Fibroblast of lung (primary cell): Measurements from ENCODE around the gene ACSM3. TPM values are rescaled to one million over a fixed set of nuclear protein-coding genes. Genes with fewer than 3 reads are reported as not detected.

Source experiments
- DNase-seq, 2 donors: peaks; one replicate each; pipeline versions ENCODE4 v3.0.0 to v3.0.0-alpha.2; 2010; ENCODE audit warnings: low read depth in 2 of 2
- H2AFZ ChIP-seq: 2 replicates; pipeline ENCODE4 v1.5.1; 2012; ENCODE audit warnings: low read length, control low read depth, inconsistent platforms
- H3K27ac ChIP-seq: 2 replicates; pipeline ENCODE4 v1.5.1; 2011; ENCODE audit warnings: low read length, control low read depth; ENCODE audit not compliant: insufficient read depth
- H3K27me3 ChIP-seq: 2 replicates; pipeline ENCODE4 v1.5.1; 2011; ENCODE audit warnings: mild to moderate bottlenecking, low read length; ENCODE audit not compliant: control insufficient read depth, insufficient read depth
- H3K36me3 ChIP-seq: 2 replicates; pipeline ENCODE4 v1.5.1; 2011; ENCODE audit warnings: low read length; ENCODE audit not compliant: control insufficient read depth, insufficient read depth
- H3K4me1 ChIP-seq: 2 replicates; pipeline ENCODE4 v1.5.1; 2011; ENCODE audit warnings: low read length; ENCODE audit not compliant: control insufficient read depth, insufficient read depth; ENCODE audit errors: extremely low read depth
- H3K4me2 ChIP-seq: 2 replicates; pipeline ENCODE4 v1.5.1; 2011; ENCODE audit warnings: low read length, control low read depth; ENCODE audit not compliant: insufficient read depth; ENCODE audit errors: extremely low read depth
- H3K4me3 ChIP-seq, 4 experiments: fragments of 200-600 bp in 1 of 4; sonication (generic) in 1 of 4; replicated peaks in 1 of 4; 2 replicates each; pipeline ENCODE4 v1.5.1; 2011 to 2016; ENCODE audit warnings: low read length in 4 of 4, low read depth in 3 of 4, mild to moderate bottlenecking in 3 of 4, control low read depth in 2 of 4, inconsistent platforms in 1 of 4, mixed read lengths in 1 of 4; ENCODE audit not compliant: insufficient read depth in 1 of 4; ENCODE audit errors: control extremely low read depth in 1 of 4
- H3K79me2 ChIP-seq: 2 replicates; pipeline ENCODE4 v1.5.1; 2012; ENCODE audit warnings: mild to moderate bottlenecking, low read length, inconsistent platforms; ENCODE audit not compliant: control insufficient read depth, insufficient read depth
- H3K9ac ChIP-seq: 2 replicates; pipeline ENCODE4 v1.5.1; 2011; ENCODE audit warnings: mild to moderate bottlenecking, low read length, control low read depth; ENCODE audit not compliant: insufficient read depth
- H3K9me3 ChIP-seq: 2 replicates; pipeline ENCODE4 v1.5.1; 2012; ENCODE audit warnings: low read depth, low read length; ENCODE audit not compliant: control insufficient read depth, insufficient read depth
- H4K20me1 ChIP-seq: 2 replicates; pipeline ENCODE4 v1.5.1; 2011; ENCODE audit warnings: low read length; ENCODE audit not compliant: control insufficient read depth, insufficient read depth; ENCODE audit errors: extremely low read depth
- CTCF ChIP-seq, 2 donors: IDR thresholded peaks in 1 of 2; conservative IDR thresholded peaks in 1 of 2; 1 replicate in 1 of 2; 2 replicates in 1 of 2; pipeline ENCODE4 v1.5.1; 2011 to 2012; ENCODE audit warnings: low read length in 2 of 2, control low read depth in 1 of 2, inconsistent platforms in 1 of 2, low read depth in 1 of 2, mild to moderate bottlenecking in 1 of 2
- EZH2 ChIP-seq: IDR thresholded peaks from 2 replicates; pipeline ENCODE4 v1.5.1; 2012; ENCODE audit warnings: low read length, control low read depth, mild to moderate bottlenecking; ENCODE audit errors: missing control alignments
- polyA plus RNA-seq, 2 donors: library from polyadenylated mRNA; depleted of rRNA in 1 of 2; stranded (reverse) in 1 of 2; unstranded in 1 of 2; fragments of >200 nt; gene quantifications; 2 replicates each; pipeline ENCODE4 v1.2.1, GENCODE V29; 2011 to 2012; ENCODE audit warnings: missing spikeins in 1 of 2
- total RNA-seq: library from RNA; depleted of rRNA; stranded (reverse); fragments of >200 nt; gene quantifications from 2 replicates; pipeline ENCODE4 v1.2.1, GENCODE V29; 2014

ACSM3 gene
- total and polyA plus RNA-seq, 2 donors (not counting 1 experiment from before 2014, with no cell fraction given) = 0.32 to 1.3 TPM

DNA sequence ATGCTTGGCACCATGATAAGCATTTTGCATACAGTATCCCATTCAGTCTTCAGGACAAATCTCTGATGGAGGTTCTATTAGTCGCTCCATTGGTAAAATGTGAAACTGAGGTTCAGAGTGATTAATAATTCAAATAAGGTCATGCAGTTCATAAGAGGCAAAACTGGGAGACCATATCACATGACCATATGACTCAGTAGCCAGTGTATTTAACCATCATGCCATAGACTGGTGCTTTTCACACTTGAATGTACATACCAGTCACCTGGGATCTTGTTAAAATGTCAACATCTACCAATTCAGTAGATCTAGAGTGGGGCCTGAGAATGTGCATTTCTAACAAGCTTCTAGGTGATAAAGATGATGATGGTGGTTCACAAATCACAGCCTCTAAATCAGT lies 4.3 kb downstream of the ACSM3 start:
- Histone ChIP-seq H3K4me2 (no peak overlapping the region), H2AFZ (no peak overlapping the region), H3K27me3 (no peaks in the 10 kb centered on the region), H4K20me1 (no peaks in the 10 kb centered on the region), H3K9me3 (no peaks in the 10 kb centered on the region), H3K79me2 (no peaks in the 10 kb centered on the region), H3K9ac (no peak overlapping the region), H3K27ac (no peak overlapping the region), H3K4me1 (no peaks in the 10 kb centered on the region), H3K36me3 (no peaks in the 10 kb centered on the region), H3K4me3 (no peak overlapping the region)
- TF ChIP-seq CTCF (conservative IDR thresholded peaks at IDR 0.05 in 1 of 2, IDR thresholded peaks at IDR 0.05 in 1 of 2; ENCODE audit: low read depth in 1 of 2, low read length in 2 of 2) (no peak), EZH2 (no peak)
- no peak for DNase-seq

DNA sequence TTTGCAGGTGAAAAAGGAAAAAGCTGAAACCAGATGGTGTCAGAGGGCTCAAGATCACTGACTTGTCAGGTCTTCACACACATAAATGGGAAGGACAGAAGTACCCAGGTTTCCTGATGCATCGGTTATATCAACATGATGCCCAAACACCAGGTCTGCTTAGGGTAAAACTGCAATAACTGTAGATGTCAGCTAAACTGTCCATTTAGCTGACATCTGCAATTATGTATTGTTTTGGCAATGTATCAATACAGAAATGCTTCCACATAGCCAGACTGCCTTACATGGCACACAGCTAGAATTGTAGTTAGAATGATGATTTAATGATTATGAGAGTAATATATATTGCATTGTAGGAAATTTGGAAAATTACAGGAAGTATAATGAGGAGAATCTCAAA lies 5.0 kb downstream of the ACSM3 start:
- Histone ChIP-seq H3K4me2 (no peak overlapping the region), H3K27ac (no peak overlapping the region), H3K4me1 (no peaks in the 10 kb centered on the region), H3K9ac (no peak overlapping the region), H4K20me1 (no peaks in the 10 kb centered on the region), H3K36me3 (no peaks in the 10 kb centered on the region), H3K27me3 (no peaks in the 10 kb centered on the region), H3K9me3 (no peaks in the 10 kb centered on the region), H3K79me2 (no peaks in the 10 kb centered on the region), H3K4me3 (no peak overlapping the region), H2AFZ (no peak overlapping the region)
- TF ChIP-seq CTCF (conservative IDR thresholded peaks at IDR 0.05 in 1 of 2, IDR thresholded peaks at IDR 0.05 in 1 of 2; ENCODE audit: low read depth in 1 of 2, low read length in 2 of 2) (no peak), EZH2 (no peak)
- DNase-seq = no peak

DNA sequence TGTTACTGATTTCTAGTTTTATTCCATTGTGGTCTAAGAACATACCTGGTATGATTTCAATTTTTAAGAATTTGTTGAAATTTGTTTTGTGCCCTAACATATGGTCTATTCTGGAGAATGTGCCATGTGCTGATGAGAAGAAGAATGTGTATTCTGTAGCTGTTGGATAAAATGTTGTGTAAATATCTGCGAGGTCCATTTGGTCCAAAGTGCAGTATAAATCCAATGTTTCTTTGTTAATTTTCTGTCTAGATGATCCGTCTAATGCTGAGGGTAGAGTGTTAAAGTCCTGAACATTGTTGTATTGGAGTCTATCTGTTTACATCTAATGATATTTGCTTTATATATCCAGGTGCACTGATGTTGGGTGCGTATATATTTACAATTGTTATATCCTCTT lies 9.9 kb downstream of the ACSM3 start:
- DNase-seq = no peak
- H3K9ac ChIP-seq = no peak overlapping the region
- no peaks in the 10 kb centered on the region for H3K4me1 ChIP-seq
- H3K9me3 ChIP-seq = no peaks in the 10 kb centered on the region
- H2AFZ ChIP-seq = no peak overlapping the region
- no peaks in the 10 kb centered on the region for H3K36me3 ChIP-seq
- no peaks in the 10 kb centered on the region for H3K27me3 ChIP-seq
- H4K20me1 ChIP-seq = no peaks in the 10 kb centered on the region
- H3K79me2 ChIP-seq = no peaks in the 10 kb centered on the region
- no peak overlapping the region for H3K4me2 ChIP-seq
- H3K27ac ChIP-seq = no peak overlapping the region
- no peak for TF ChIP-seq CTCF (conservative IDR thresholded peaks at IDR 0.05 in 1 of 2, IDR thresholded peaks at IDR 0.05 in 1 of 2; ENCODE audit: low read depth in 1 of 2, low read length in 2 of 2)
- TF ChIP-seq EZH2 = no peak
- H3K4me3 ChIP-seq = no peak overlapping the region
